Peyer's patch (tissue), 4 donors: ENCODE data around the gene ZNF683. TPM values are rescaled to one million over a fixed set of nuclear protein-coding genes. Genes with fewer than 3 reads are reported as not detected.
"Not testable (repeated sequence)": the region's sequence is repeated elsewhere in the genome, so short reads cannot be mapped to it uniquely, and the experiment has no call there.

Source experiments
- DNase-seq, 3 donors: peaks; one replicate each; pipeline ENCODE4 v3.0.0-alpha.2; 2017 to 2019
- H3K27ac ChIP-seq, 4 donors: fragments of 200-600 bp; sonication (generic); one replicate each; pipeline ENCODE4 v1.5.1; 2016 to 2019
- H3K27me3 ChIP-seq, 2 donors: fragments of 200-600 bp; sonication (generic); one replicate each; pipeline ENCODE4 v1.5.1; 2019
- H3K36me3 ChIP-seq, 3 donors: fragments of 200-600 bp; sonication (generic); one replicate each; pipeline ENCODE4 v1.5.1; 2016 to 2019
- H3K4me1 ChIP-seq, 4 donors: fragments of 200-600 bp; sonication (generic); one replicate each; pipeline ENCODE4 v1.5.1; 2016 to 2019
- H3K4me3 ChIP-seq, 4 donors: fragments of 200-600 bp; sonication (generic); 1 replicate in 3 of 4; 2 replicates in 1 of 4; pipeline ENCODE4 v1.5.1; 2016 to 2019; ENCODE audit warnings: mild to moderate bottlenecking in 1 of 4
- H3K9me3 ChIP-seq, 4 donors: fragments of 200-600 bp; sonication (generic); one replicate each; pipeline ENCODE4 v1.5.1; 2016 to 2019; ENCODE audit warnings: mild to moderate bottlenecking in 1 of 4
- CTCF ChIP-seq, 6 experiments: fragments of 450-650 bp in 4 of 6; fragments of 200-600 bp in 2 of 6; sonication (generic) in 1 of 6; IDR thresholded peaks; one replicate each; pipeline ENCODE4 v1.5.1; 2017 to 2019; ENCODE audit warnings: antibody characterized with exemption in 6 of 6, mild to moderate bottlenecking in 3 of 6, moderate library complexity in 1 of 6
- POLR2A ChIP-seq, 2 donors: fragments of 450-650 bp; IDR thresholded peaks; one replicate each; pipeline ENCODE4 v1.5.1; 2017; ENCODE audit warnings: antibody characterized with exemption in 2 of 2, mild to moderate bottlenecking in 2 of 2, moderate library complexity in 2 of 2
- total RNA-seq, 4 donors: library from RNA; depleted of rRNA; stranded (reverse); fragments of >200 nt; gene quantifications; one replicate each; pipeline ENCODE4 v1.1.0, GENCODE V29; 2016

Gene ZNF683
- total RNA-seq, 4 donors from 2014 or later = not detected

GRCh38 chr1:26336477-26337205, 35.9 kb downstream of the ZNF683 start:
- TF ChIP-seq CTCF (IDR thresholded peaks at IDR 0.05) (no peak), POLR2A (IDR thresholded peaks at IDR 0.05) (peak in 1 of 2 donors; percentile 7)
- Histone ChIP-seq H3K27ac (peak overlapping the region in 3 of 4 donors; percentile 49 to 60 (median 53)), H3K4me1 (peaks cover 0 to 17% (median 3%) of the 10 kb centered on the region in 4 donors), H3K9me3 (no peaks in the 10 kb centered on the region), H3K4me3 (peak overlapping the region; percentile 42 to 61 (median 50)), H3K27me3 (no peaks in the 10 kb centered on the region), H3K36me3 (no peaks in the 10 kb centered on the region)
- peak; percentile 96 to 98 (median 96) for DNase-seq

GRCh38 chr1:26335774-26336476, 36.6 kb downstream of the ZNF683 start:
- H3K4me3 ChIP-seq = peak overlapping the region; percentile 42 to 61 (median 50)
- no peaks in the 10 kb centered on the region for H3K27me3 ChIP-seq
- H3K36me3 ChIP-seq = no peaks in the 10 kb centered on the region
- no peaks in the 10 kb centered on the region for H3K9me3 ChIP-seq
- peaks cover 0 to 17% (median 3%) of the 10 kb centered on the region in 4 donors for H3K4me1 ChIP-seq
- no peak for TF ChIP-seq POLR2A (IDR thresholded peaks at IDR 0.05)
- no peak for TF ChIP-seq CTCF (IDR thresholded peaks at IDR 0.05)
- H3K27ac ChIP-seq = peak overlapping the region in 3 of 4 donors; percentile 49 to 60 (median 53)
- no peak for DNase-seq

GRCh38 chr1:26333312-26333711, 39.2 kb downstream of the ZNF683 start:
- not testable (repeated sequence) for DNase-seq, H3K9me3 ChIP-seq, H3K4me3 ChIP-seq, H3K36me3 ChIP-seq, H3K27ac ChIP-seq, H3K27me3 ChIP-seq
- peaks cover 0 to 17% (median 3%) of the 10 kb centered on the region in 4 donors for H3K4me1 ChIP-seq

- no peak overlapping the region for H3K27ac ChIP-seq
- no peaks in the 10 kb centered on the region for H3K9me3 ChIP-seq
- H3K4me1 ChIP-seq = peaks cover 0 to under 1% (median 0%) of the 10 kb centered on the region in 4 donors
- H3K36me3 ChIP-seq = peaks cover 0 to 3% (median 0%) of the 10 kb centered on the region in 3 donors
- TF ChIP-seq CTCF (IDR thresholded peaks at IDR 0.05) (no peak), POLR2A (IDR thresholded peaks at IDR 0.05) (no peak)
- no peak for DNase-seq
- no peaks in the 10 kb centered on the region for H3K27me3 ChIP-seq
- no peak overlapping the region for H3K4me3 ChIP-seq
Observed at GRCh38 chr1:26330276-26330675, 42.3 kb downstream of the ZNF683 start.

GRCh38 chr1:26329380-26329779, 43.2 kb downstream of the ZNF683 start:
- not testable (repeated sequence) for H3K27me3 ChIP-seq, DNase-seq, H3K4me1 ChIP-seq, H3K36me3 ChIP-seq, H3K9me3 ChIP-seq, H3K27ac ChIP-seq, H3K4me3 ChIP-seq

GRCh38 chr1:26328597-26328996, 44.0 kb downstream of the ZNF683 start:
- no peak overlapping the region for H3K27ac ChIP-seq
- no peaks in the 10 kb centered on the region for H3K4me1 ChIP-seq
- H3K4me3 ChIP-seq = no peak overlapping the region
- DNase-seq = no peak
- peaks cover 0 to 3% (median 0%) of the 10 kb centered on the region in 3 donors for H3K36me3 ChIP-seq
- H3K27me3 ChIP-seq = no peaks in the 10 kb centered on the region
- H3K9me3 ChIP-seq = no peaks in the 10 kb centered on the region
- no peak for TF ChIP-seq CTCF (IDR thresholded peaks at IDR 0.05)
- TF ChIP-seq POLR2A (IDR thresholded peaks at IDR 0.05) = no peak
